Fibroblast of mammary gland (primary cell): ENCODE data around the gene APOC1.
A peak's percentile ranks its signal among the peaks of the same experiment; 100 is the strongest.

Experiments used
- DNase-seq: peaks from one replicate; pipeline ENCODE4 v3.0.0-alpha.2; 2010; ENCODE audit warnings: low read depth
- H3K4me3 ChIP-seq: 2 replicates; pipeline ENCODE4 v1.5.1; 2011; ENCODE audit warnings: low read depth, mild to moderate bottlenecking, low read length, moderate library complexity; ENCODE audit not compliant: control insufficient read depth
- TF ChIP-seq, protein P1 (sequence below): conservative IDR thresholded peaks from 2 replicates; pipeline ENCODE4 v1.5.1; 2011; ENCODE audit warnings: low read depth, low read length, inconsistent platforms; ENCODE audit not compliant: control insufficient read depth, insufficient read depth

APOC1 gene

DNA sequence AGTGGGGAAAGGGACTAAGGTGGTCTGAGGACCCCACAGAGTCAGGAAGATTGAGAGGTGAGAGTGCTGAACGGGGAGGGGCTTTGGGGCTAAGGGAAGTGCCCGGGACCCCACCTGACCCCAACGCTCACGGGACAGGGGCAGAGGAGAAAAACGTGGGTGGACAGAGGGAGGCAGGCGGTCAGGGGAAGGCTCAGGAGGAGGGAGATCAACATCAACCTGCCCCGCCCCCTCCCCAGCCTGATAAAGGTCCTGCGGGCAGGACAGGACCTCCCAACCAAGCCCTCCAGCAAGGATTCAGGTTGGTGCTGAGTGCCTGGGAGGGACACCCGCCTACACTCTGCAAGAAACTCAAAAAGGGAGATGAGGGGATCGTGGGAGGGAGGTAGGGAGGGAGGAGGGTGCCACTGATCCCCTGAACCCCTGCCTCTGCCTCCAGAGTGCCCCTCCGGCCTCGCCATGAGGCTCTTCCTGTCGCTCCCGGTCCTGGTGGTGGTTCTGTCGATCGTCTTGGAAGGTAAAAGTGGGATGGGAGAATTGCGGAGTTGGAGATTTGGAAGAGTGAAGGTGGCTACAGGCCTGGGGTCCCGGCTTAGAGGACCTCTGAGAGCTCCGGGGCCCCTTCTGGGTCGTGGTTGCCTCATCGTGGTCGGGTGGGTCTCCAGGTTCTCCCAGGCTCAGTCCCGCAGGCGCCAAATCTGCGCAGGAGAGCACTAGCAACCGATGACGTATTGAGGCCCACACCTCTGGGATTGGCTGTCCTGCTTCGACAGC, at the start of gene APOC1:
Gene APOC1 (plus strand): TSS at position 176 of the 774 bp plus-strand sequence. CDS start 284 bp downstream, at position 460.
- peak; percentile 83 for DNase-seq
- H3K4me3 ChIP-seq = peak within 1 kb of the TSS; percentile 58

DNA sequence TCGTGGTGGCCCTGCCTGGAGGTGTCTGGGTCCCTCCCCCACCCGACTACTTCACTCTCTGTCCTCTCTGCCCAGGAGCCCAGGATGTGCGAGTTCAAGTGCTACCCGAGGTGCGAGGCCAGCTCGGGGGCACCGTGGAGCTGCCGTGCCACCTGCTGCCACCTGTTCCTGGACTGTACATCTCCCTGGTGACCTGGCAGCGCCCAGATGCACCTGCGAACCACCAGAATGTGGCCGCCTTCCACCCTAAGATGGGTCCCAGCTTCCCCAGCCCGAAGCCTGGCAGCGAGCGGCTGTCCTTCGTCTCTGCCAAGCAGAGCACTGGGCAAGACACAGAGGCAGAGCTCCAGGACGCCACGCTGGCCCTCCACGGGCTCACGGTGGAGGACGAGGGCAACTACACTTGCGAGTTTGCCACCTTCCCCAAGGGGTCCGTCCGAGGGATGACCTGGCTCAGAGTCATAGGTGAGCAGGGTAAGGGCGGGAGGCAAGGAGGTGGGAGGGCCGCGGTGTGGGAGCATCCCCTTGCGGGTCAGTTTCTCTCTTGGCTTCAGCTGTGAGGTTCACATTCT, 49.1 kb upstream of the APOC1 start:
- TF ChIP-seq, protein P1, sequence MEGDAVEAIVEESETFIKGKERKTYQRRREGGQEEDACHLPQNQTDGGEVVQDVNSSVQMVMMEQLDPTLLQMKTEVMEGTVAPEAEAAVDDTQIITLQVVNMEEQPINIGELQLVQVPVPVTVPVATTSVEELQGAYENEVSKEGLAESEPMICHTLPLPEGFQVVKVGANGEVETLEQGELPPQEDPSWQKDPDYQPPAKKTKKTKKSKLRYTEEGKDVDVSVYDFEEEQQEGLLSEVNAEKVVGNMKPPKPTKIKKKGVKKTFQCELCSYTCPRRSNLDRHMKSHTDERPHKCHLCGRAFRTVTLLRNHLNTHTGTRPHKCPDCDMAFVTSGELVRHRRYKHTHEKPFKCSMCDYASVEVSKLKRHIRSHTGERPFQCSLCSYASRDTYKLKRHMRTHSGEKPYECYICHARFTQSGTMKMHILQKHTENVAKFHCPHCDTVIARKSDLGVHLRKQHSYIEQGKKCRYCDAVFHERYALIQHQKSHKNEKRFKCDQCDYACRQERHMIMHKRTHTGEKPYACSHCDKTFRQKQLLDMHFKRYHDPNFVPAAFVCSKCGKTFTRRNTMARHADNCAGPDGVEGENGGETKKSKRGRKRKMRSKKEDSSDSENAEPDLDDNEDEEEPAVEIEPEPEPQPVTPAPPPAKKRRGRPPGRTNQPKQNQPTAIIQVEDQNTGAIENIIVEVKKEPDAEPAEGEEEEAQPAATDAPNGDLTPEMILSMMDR = no peak
- no peak overlapping the region for H3K4me3 ChIP-seq

DNA sequence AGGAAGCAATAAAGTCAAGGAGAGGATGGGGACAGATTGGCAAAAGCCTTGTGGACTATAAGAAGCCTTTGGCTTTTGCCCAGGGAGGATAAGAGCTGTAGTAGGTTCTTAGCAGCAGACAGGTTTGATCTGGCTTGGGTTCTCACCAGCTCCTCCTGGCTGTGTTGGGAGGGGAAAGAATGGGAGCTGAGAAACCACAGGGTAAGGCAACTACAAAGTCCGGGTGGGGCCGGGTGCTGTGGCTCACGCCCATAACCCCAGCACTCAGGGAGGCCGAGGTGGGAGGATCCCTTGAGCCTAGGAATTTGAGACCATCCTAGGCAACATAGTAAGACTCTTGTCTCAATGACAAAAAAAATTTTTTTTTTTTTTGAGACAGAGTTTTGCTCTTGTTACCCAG, 47.7 kb upstream of the APOC1 start:
- TF ChIP-seq, protein P1 = no peak
- no peak for DNase-seq
- H3K4me3 ChIP-seq = no peak overlapping the region

More for the DNA sequence above, 49.1 kb upstream of the APOC1 start:
- DNase-seq = no peak

DNA sequence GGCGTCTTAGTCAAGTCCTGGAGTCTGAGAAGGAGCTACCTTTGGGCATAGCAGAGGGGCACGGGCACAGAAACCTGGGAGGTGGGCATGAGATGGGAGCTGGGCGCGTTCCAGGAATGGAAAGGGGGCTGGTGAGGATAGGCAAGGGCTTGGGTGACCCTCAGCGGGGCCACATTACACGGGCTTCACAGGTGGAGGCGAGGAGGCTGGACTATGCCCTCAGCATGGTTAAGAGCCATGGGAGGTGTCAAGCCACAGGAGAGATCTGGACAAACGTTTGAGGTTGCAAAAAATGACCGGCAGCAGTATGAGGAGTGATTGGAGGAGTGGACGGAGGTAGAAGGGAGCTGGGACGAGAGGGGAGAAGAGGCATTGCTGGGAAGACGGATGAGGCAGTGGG, 46.8 kb upstream of the APOC1 start:
- TF ChIP-seq, protein P1 = no peak
- DNase-seq = no peak
- no peak overlapping the region for H3K4me3 ChIP-seq

DNA sequence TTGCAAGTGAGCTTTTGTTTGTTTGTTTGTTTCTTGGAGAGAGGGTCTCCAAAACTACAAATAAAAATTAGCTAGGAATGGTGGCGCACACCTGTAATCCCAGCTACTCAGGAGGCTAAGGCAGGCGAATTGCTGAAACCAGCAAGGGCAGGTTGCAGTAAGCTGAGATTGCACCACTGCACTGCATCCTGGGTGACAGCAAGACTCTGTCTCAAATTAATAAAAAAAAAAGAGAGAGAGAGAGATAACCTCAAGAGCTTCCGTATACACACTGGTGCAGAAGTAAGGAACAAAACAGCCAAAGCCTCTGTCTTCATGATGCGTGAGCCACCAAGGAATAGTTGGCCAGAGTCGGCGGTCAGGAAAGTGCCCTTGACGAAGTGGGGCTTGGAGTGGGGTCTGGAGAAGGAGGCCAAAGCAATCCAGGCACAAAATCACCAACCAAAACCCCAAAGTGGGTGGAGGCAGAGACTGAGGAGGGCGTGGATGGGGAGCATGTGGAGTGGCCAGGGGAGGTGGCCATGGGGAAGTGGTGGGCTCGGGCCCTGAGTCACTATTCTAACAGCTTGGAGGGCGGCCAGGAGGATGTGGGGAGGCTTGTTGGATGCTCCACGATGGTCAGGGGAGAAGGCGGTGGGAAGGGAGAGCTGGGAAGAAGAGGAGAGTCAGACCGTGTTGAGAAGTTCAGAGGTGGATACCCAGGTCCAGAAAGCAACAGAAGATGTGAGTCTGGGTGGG, 44.5 kb upstream of the APOC1 start:
- peak; percentile 92 for DNase-seq
- TF ChIP-seq, protein P1 = no peak
- H3K4me3 ChIP-seq = no peak overlapping the region

DNA sequence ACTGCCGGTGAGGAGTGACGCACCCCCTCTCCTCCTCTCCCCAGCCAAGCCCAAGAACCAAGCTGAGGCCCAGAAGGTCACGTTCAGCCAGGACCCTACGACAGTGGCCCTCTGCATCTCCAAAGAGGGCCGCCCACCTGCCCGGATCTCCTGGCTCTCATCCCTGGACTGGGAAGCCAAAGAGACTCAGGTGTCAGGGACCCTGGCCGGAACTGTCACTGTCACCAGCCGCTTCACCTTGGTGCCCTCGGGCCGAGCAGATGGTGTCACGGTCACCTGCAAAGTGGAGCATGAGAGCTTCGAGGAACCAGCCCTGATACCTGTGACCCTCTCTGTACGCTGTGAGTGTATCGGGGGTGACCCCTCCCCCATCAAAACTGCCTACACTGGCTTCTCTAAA, 42.6 kb upstream of the APOC1 start:
- no peak overlapping the region for H3K4me3 ChIP-seq
- TF ChIP-seq, protein P1 = no peak
- no peak for DNase-seq

DNA sequence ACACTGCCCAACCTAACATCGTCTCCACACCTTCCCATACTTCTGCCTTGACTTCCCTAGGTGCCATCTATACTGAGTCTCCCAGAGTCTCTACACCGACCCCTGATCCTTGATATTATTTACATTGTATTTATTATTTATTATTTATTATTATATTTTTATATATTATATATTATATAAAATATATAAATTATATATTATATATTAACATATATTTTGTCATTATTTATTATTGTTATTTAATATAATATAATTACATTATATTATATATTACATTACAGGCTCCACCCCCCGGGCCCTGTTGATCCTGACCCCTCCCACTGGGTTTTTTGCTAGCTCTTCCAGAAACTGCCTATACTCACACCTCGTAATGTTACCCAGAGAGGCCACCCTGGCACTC, 41.7 kb upstream of the APOC1 start:
- no peak overlapping the region for H3K4me3 ChIP-seq
- DNase-seq = no peak
- TF ChIP-seq, protein P1 = no peak
